Vagina (tissue), 2 donors: ENCODE measurements around the gene GAB2.

Source experiments
- CTCF ChIP-seq, 3 experiments: fragments of 450-650 bp in 2 of 3; fragments of 200-600 bp in 1 of 3; sonication (generic) in 1 of 3; IDR thresholded peaks; one replicate each; pipeline ENCODE4 v1.5.1; 2017 to 2019; ENCODE audit warnings: antibody characterized with exemption in 3 of 3, mild to moderate bottlenecking in 2 of 3, moderate library complexity in 2 of 3
- POLR2A ChIP-seq, 2 donors: fragments of 450-650 bp; IDR thresholded peaks; one replicate each; pipeline ENCODE4 v1.6.1; 2017; ENCODE audit warnings: antibody characterized with exemption in 2 of 2, mild to moderate bottlenecking in 2 of 2, moderate library complexity in 2 of 2
- POLR2AphosphoS5 ChIP-seq, 2 donors: sonication (generic); formaldehyde crosslinking; IDR thresholded peaks; one replicate each; pipeline ENCODE4 v1.9.0; 2017; ENCODE audit warnings: antibody characterized with exemption in 2 of 2, mild to moderate bottlenecking in 2 of 2, low read depth in 1 of 2; ENCODE audit not compliant: insufficient read depth in 1 of 2

- no peak for TF ChIP-seq POLR2A (IDR thresholded peaks at IDR 0.05)
- no peak for TF ChIP-seq CTCF (IDR thresholded peaks at IDR 0.05)
- TF ChIP-seq POLR2AphosphoS5 (IDR thresholded peaks at IDR 0.05; ENCODE audit: insufficient read depth in 1 of 2, low read depth in 1 of 2): peak in 1 of 2 donors; percentile 7
Measured at GRCh38 chr11:78181185-78181584, 236.4 kb downstream of the GAB2 start.
